Neural progenitor cell (in vitro differentiated cells): ENCODE data around the gene KPNA6. TPM values are rescaled to one million over a fixed set of nuclear protein-coding genes. Genes with fewer than 3 reads are reported as not detected.

Experiments used
- DNase-seq: peaks from one replicate; pipeline ENCODE4 v3.0.0-alpha.2; 2016; ENCODE audit warnings: low spot score
- H2AFZ ChIP-seq: fragments of 200-600 bp; sonication (generic); replicated peaks from 2 replicates; pipeline ENCODE4 v1.6.1; 2016; ENCODE audit warnings: antibody characterized with exemption
- H3F3A ChIP-seq: fragments of 200-600 bp; sonication (generic); 2 replicates; pipeline ENCODE4 v1.6.1; 2016; ENCODE audit warnings: antibody characterized with exemption, low read depth
- H3K27ac ChIP-seq: fragments of 200-600 bp; sonication (generic); 2 replicates; pipeline ENCODE4 v1.5.1; 2016; ENCODE audit warnings: mild to moderate bottlenecking
- H3K27me3 ChIP-seq: fragments of 200-600 bp; sonication (generic); 2 replicates; pipeline ENCODE4 v1.6.1; 2016; ENCODE audit warnings: mild to moderate bottlenecking, moderate library complexity
- H3K36me3 ChIP-seq: fragments of 200-600 bp; sonication (generic); 2 replicates; pipeline ENCODE4 v1.5.1; 2016
- H3K4me1 ChIP-seq: fragments of 200-600 bp; sonication (generic); 2 replicates; pipeline ENCODE4 v1.6.1; 2016; ENCODE audit warnings: mixed run types
- H3K4me2 ChIP-seq: fragments of 200-600 bp; sonication (generic); 2 replicates; pipeline ENCODE4 v1.6.1; 2016
- H3K4me3 ChIP-seq: fragments of 200-600 bp; sonication (generic); 2 replicates; pipeline ENCODE4 v1.5.1; 2016
- H3K79me2 ChIP-seq: fragments of 200-600 bp; sonication (generic); 2 replicates; pipeline ENCODE4 v1.6.1; 2016; ENCODE audit warnings: low read depth
- H3K9ac ChIP-seq: fragments of 200-600 bp; sonication (generic); 2 replicates; pipeline ENCODE4 v1.6.1; 2016
- H3K9me3 ChIP-seq: fragments of 200-600 bp; sonication (generic); 2 replicates; pipeline ENCODE4 v1.5.1; 2016; ENCODE audit warnings: low read depth
- H4K20me1 ChIP-seq: fragments of 200-600 bp; sonication (generic); 2 replicates; pipeline ENCODE4 v1.6.1; 2016; ENCODE audit warnings: low read depth
- H3K27ac Mint-ChIP-seq: 3 replicates; pipeline ENCODE4 v1.8.0; 2021; ENCODE audit warnings: mixed read lengths
- H3K27me3 Mint-ChIP-seq: 2 replicates; pipeline ENCODE4 v1.8.0; 2022; ENCODE audit warnings: low read depth, mild to moderate bottlenecking, inconsistent platforms, moderate library complexity, mixed read lengths; ENCODE audit not compliant: insufficient read depth
- H3K36me3 Mint-ChIP-seq: 3 replicates; pipeline ENCODE4 v1.8.0; 2021; ENCODE audit warnings: mixed read lengths
- H3K4me1 Mint-ChIP-seq: 3 replicates; pipeline ENCODE4 v1.8.0; 2021; ENCODE audit warnings: mixed read lengths
- H3K4me3 Mint-ChIP-seq: 3 replicates; pipeline ENCODE4 v1.8.0; 2021; ENCODE audit warnings: mild to moderate bottlenecking, moderate library complexity, mixed read lengths
- H3K9me3 Mint-ChIP-seq: 3 replicates; pipeline ENCODE4 v1.8.0; 2020; ENCODE audit warnings: mixed read lengths
- EZH2 ChIP-seq: fragments of 200-600 bp; sonication (generic); IDR thresholded peaks from 2 replicates; pipeline ENCODE4 v1.6.1; 2017; ENCODE audit warnings: antibody characterized with exemption, mild to moderate bottlenecking, moderate library complexity
- EZH2phosphoT487 ChIP-seq: fragments of 200-600 bp; sonication (generic); IDR thresholded peaks from 2 replicates; pipeline ENCODE4 v1.6.1; 2017; ENCODE audit warnings: antibody characterized with exemption
- total RNA-seq: library from RNA; depleted of rRNA; stranded (reverse); fragments of >200 nt; gene quantifications from 2 replicates; pipeline ENCODE4 v1.2.3, GENCODE V29; 2015; ENCODE audit warnings: low replicate concordance
- TF ChIP-seq, protein P1 (sequence below): fragments of 200-600 bp; sonication (generic); IDR thresholded peaks from 2 replicates; pipeline ENCODE4 v1.5.1; 2017; ENCODE audit warnings: antibody characterized with exemption, mild to moderate bottlenecking

Gene KPNA6
- total RNA-seq, 1 donor from 2014 or later: 69.3 TPM

- H3K9me3 Mint-ChIP-seq: no peaks in the 10 kb centered on the region
- no peak for DNase-seq
- peaks cover 27% of the 10 kb centered on the region for H3K36me3 Mint-ChIP-seq
- H3K4me2 ChIP-seq: no peak overlapping the region
- H3K27ac ChIP-seq: peak overlapping the region; percentile 45
- H2AFZ ChIP-seq: no peak overlapping the region
- H3K27me3 Mint-ChIP-seq: no peaks in the 10 kb centered on the region
- H3K4me1 Mint-ChIP-seq: peaks cover 35% of the 10 kb centered on the region
- H4K20me1 ChIP-seq: peaks cover 9% of the 10 kb centered on the region
- no peaks in the 10 kb centered on the region for H3K79me2 ChIP-seq
- no peaks in the 10 kb centered on the region for H3K36me3 ChIP-seq
- H3K4me3 Mint-ChIP-seq: no peak overlapping the region
- peaks cover 25% of the 10 kb centered on the region for H3K4me1 ChIP-seq
- TF ChIP-seq, protein P1, sequence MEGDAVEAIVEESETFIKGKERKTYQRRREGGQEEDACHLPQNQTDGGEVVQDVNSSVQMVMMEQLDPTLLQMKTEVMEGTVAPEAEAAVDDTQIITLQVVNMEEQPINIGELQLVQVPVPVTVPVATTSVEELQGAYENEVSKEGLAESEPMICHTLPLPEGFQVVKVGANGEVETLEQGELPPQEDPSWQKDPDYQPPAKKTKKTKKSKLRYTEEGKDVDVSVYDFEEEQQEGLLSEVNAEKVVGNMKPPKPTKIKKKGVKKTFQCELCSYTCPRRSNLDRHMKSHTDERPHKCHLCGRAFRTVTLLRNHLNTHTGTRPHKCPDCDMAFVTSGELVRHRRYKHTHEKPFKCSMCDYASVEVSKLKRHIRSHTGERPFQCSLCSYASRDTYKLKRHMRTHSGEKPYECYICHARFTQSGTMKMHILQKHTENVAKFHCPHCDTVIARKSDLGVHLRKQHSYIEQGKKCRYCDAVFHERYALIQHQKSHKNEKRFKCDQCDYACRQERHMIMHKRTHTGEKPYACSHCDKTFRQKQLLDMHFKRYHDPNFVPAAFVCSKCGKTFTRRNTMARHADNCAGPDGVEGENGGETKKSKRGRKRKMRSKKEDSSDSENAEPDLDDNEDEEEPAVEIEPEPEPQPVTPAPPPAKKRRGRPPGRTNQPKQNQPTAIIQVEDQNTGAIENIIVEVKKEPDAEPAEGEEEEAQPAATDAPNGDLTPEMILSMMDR: no peak
- no peak for TF ChIP-seq EZH2
- no peak overlapping the region for H3K9ac ChIP-seq
- no peaks in the 10 kb centered on the region for H3K27me3 ChIP-seq
- peaks cover 48% of the 10 kb centered on the region for H3F3A ChIP-seq
- no peak overlapping the region for H3K4me3 ChIP-seq
- no peak overlapping the region for H3K27ac Mint-ChIP-seq
- no peaks in the 10 kb centered on the region for H3K9me3 ChIP-seq
Measured at GRCh38 chr1:32197074-32197473, 89.2 kb downstream of the KPNA6 start.

GRCh38 chr1:32197837-32198236 lies 90.0 kb downstream of the KPNA6 start:
- H2AFZ ChIP-seq: no peak overlapping the region

GRCh38 chr1:32198237-32199042 lies 90.6 kb downstream of the KPNA6 start:
- no peak overlapping the region for H3K4me2 ChIP-seq
- peak overlapping the region; percentile 66 for H3K4me3 Mint-ChIP-seq
- no peaks in the 10 kb centered on the region for H3K9me3 ChIP-seq
- no peak overlapping the region for H2AFZ ChIP-seq
- H4K20me1 ChIP-seq: peaks cover 9% of the 10 kb centered on the region
- H3K4me3 ChIP-seq: no peak overlapping the region
- peaks cover 1% of the 10 kb centered on the region for H3K27me3 Mint-ChIP-seq
- H3F3A ChIP-seq: peaks cover 52% of the 10 kb centered on the region
- H3K79me2 ChIP-seq: no peaks in the 10 kb centered on the region
- H3K27ac Mint-ChIP-seq: peak overlapping the region; percentile 14
- H3K9ac ChIP-seq: no peak overlapping the region
- H3K4me1 Mint-ChIP-seq: peaks cover 39% of the 10 kb centered on the region
- H3K36me3 Mint-ChIP-seq: peaks cover 18% of the 10 kb centered on the region
- TF ChIP-seq, protein P1: no peak
- TF ChIP-seq EZH2phosphoT487 (no peak), EZH2 (no peak)
- H3K27me3 ChIP-seq: no peaks in the 10 kb centered on the region
- no peaks in the 10 kb centered on the region for H3K36me3 ChIP-seq
- peak overlapping the region; percentile 45 for H3K27ac ChIP-seq
- DNase-seq: no peak
- peaks cover 25% of the 10 kb centered on the region for H3K4me1 ChIP-seq
- no peaks in the 10 kb centered on the region for H3K9me3 Mint-ChIP-seq

More at GRCh38 chr1:32197837-32198236, 90.0 kb downstream of the KPNA6 start:
- Mint-ChIP-seq H3K36me3 (peaks cover 23% of the 10 kb centered on the region), H3K4me1 (peaks cover 39% of the 10 kb centered on the region), H3K9me3 (no peaks in the 10 kb centered on the region), H3K27me3 (no peaks in the 10 kb centered on the region), H3K4me3 (no peak overlapping the region), H3K27ac (peak overlapping the region; percentile 82)
- H3K36me3 ChIP-seq: no peaks in the 10 kb centered on the region
- H3K27me3 ChIP-seq: no peaks in the 10 kb centered on the region
- H4K20me1 ChIP-seq: peaks cover 9% of the 10 kb centered on the region
- no peak for DNase-seq
- peak overlapping the region; percentile 45 for H3K27ac ChIP-seq
- peaks cover 25% of the 10 kb centered on the region for H3K4me1 ChIP-seq
- no peak overlapping the region for H3K4me2 ChIP-seq
- no peaks in the 10 kb centered on the region for H3K79me2 ChIP-seq
- H3K9ac ChIP-seq: no peak overlapping the region
- H3F3A ChIP-seq: peaks cover 52% of the 10 kb centered on the region
- no peak overlapping the region for H3K4me3 ChIP-seq
- H3K9me3 ChIP-seq: no peaks in the 10 kb centered on the region
- TF ChIP-seq, protein P1: no peak
- TF ChIP-seq EZH2phosphoT487 (no peak), EZH2 (no peak)
